Activated CD4-positive, alpha-beta T cell treated with anti-CD3 and anti-CD28 coated beads, Interleukin-2, amount 10 ng/mL, durations not matched to agents 24 days and 14 days (primary cell): Measurements from ENCODE around the gene TTPAL. TPM values are rescaled to one million over a fixed set of nuclear protein-coding genes. Genes with fewer than 3 reads are reported as not detected.

Experiments
- DNase-seq: peaks from one replicate; pipeline ENCODE4 v3.0.0; 2022
- H3K27ac Mint-ChIP-seq: one replicate; pipeline ENCODE4 v1.8.0; 2022; ENCODE audit warnings: mild to moderate bottlenecking, mixed read lengths
- H3K27me3 Mint-ChIP-seq: one replicate; pipeline ENCODE4 v1.8.0; 2022; ENCODE audit warnings: mixed read lengths
- H3K36me3 Mint-ChIP-seq: one replicate; pipeline ENCODE4 v1.8.0; 2022; ENCODE audit warnings: low read depth, mild to moderate bottlenecking, mixed read lengths
- H3K4me1 Mint-ChIP-seq: one replicate; pipeline ENCODE4 v1.8.0; 2021; ENCODE audit warnings: mixed read lengths
- H3K4me3 Mint-ChIP-seq: one replicate; pipeline ENCODE4 v1.8.0; 2022; ENCODE audit warnings: mild to moderate bottlenecking, moderate library complexity, mixed read lengths
- H3K9me3 Mint-ChIP-seq: one replicate; pipeline ENCODE4 v1.8.0; 2021; ENCODE audit warnings: mixed read lengths
- intact Hi-C: fragments of 100-400 bp; cut with micrococcal nuclease; formaldehyde crosslinking; loops from one replicate; pipeline ENCODE4 v1.15.1; 2023
- total RNA-seq: library from RNA; stranded (reverse); gene quantifications from 2 replicates; pipeline ENCODE4 v1.2.3, GENCODE V29; 2022

Gene TTPAL
- total RNA-seq, 1 donor from 2014 or later, result 22.6 TPM

DNA sequence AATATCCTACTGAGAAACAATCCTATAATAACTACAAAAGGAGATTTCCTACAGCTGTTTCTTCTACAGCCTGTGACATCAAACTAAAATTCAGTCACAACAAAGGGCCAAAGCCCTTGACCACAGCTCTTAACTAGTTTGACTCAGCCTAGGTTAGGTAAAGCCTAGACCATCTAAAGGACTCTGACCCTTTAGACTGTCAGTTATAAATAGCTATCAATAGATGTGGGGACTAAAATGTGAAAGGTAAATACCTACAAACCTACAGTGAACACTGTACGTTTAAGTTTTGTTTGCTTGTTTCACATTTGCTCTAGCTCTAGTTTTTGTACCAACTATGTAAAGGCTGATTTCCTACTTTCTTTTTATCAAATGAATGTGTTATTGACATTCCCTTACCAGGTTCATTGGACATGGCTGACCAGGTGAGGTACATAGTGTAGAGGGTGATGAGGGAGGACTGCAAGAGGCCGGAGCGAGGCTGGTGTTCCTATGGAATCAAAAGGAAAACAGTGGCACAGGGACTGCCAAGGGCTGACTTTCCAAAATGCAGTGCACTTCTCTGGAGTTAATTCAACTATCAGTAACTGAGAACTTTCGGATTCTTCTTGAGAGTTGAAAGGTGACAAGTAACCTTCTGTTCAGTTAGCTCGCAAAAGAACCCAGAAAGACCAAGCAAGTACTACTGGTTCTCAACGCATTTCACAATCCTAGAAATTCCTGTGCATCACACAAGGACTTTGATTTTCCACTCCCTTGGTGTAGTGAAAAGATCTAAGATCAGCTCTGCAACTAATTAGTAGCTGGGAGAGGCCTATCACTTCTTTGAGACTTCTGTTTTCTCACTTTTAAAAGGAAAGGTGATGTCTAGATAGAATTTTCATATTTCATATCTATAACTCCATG lies 29.0 kb downstream of the TTPAL start:
- H3K4me3 Mint-ChIP-seq, result no peak overlapping the region
- peaks cover 53% of the 10 kb centered on the region for H3K36me3 Mint-ChIP-seq
- H3K27ac Mint-ChIP-seq, result no peak overlapping the region
- no peaks in the 10 kb centered on the region for H3K9me3 Mint-ChIP-seq
- intact Hi-C loops, result no loop called here
- no peaks in the 10 kb centered on the region for H3K27me3 Mint-ChIP-seq
- no peak for DNase-seq
- no peaks in the 10 kb centered on the region for H3K4me1 Mint-ChIP-seq

DNA sequence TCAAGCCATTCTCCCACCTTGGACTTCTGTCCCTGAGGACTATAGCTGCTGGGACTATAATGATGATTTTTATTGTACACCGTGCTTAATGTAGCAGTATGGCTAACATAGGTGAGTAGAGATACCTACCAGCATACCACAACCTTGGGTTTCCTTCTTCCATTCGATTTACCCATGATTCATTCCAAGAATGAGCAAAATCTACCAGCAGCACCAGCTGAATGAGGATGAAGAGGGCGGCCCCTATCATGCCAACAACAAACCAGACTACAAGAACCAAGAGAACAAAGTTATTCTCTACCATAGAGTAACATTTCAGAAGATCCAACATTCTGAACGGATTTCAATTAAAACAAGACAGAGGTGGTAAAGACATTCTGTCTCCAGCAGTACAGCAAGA lies 34.1 kb downstream of the TTPAL start:
- H3K4me3 Mint-ChIP-seq, result no peak overlapping the region
- no peaks in the 10 kb centered on the region for H3K9me3 Mint-ChIP-seq
- peaks cover 38% of the 10 kb centered on the region for H3K36me3 Mint-ChIP-seq
- intact Hi-C loops, result no loop called here
- DNase-seq, result no peak
- H3K27me3 Mint-ChIP-seq, result no peaks in the 10 kb centered on the region
- H3K4me1 Mint-ChIP-seq, result peaks cover 8% of the 10 kb centered on the region
- no peak overlapping the region for H3K27ac Mint-ChIP-seq

GRCh38 chr20:44513871-44514270 lies 38.2 kb downstream of the TTPAL start:
- H3K4me1 Mint-ChIP-seq, result peaks cover 11% of the 10 kb centered on the region
- H3K36me3 Mint-ChIP-seq, result peaks cover 27% of the 10 kb centered on the region
- H3K27me3 Mint-ChIP-seq, result no peaks in the 10 kb centered on the region
- intact Hi-C loops, result no loop called here
- no peak overlapping the region for H3K4me3 Mint-ChIP-seq
- H3K9me3 Mint-ChIP-seq, result no peaks in the 10 kb centered on the region
- no peak overlapping the region for H3K27ac Mint-ChIP-seq
- DNase-seq, result no peak

GRCh38 chr20:44516491-44516890 lies 40.8 kb downstream of the TTPAL start:
- no peak for DNase-seq
- H3K9me3 Mint-ChIP-seq, result no peaks in the 10 kb centered on the region
- H3K27ac Mint-ChIP-seq, result no peak overlapping the region
- no peak overlapping the region for H3K4me3 Mint-ChIP-seq
- peaks cover 23% of the 10 kb centered on the region for H3K4me1 Mint-ChIP-seq
- H3K27me3 Mint-ChIP-seq, result no peaks in the 10 kb centered on the region
- peaks cover 25% of the 10 kb centered on the region for H3K36me3 Mint-ChIP-seq
- intact Hi-C loops, result no loop called here

- Mint-ChIP-seq H3K27ac (no peak overlapping the region), H3K4me3 (no peak overlapping the region), H3K9me3 (no peaks in the 10 kb centered on the region), H3K36me3 (peaks cover 20% of the 10 kb centered on the region), H3K4me1 (peaks cover 29% of the 10 kb centered on the region), H3K27me3 (no peaks in the 10 kb centered on the region)
- intact Hi-C loops, result no loop called here
- no peak for DNase-seq
Observed at GRCh38 chr20:44517454-44517853, 41.8 kb downstream of the TTPAL start.

- Mint-ChIP-seq H3K27me3 (no peaks in the 10 kb centered on the region), H3K27ac (no peak overlapping the region), H3K4me3 (no peak overlapping the region), H3K9me3 (no peaks in the 10 kb centered on the region), H3K4me1 (peaks cover 34% of the 10 kb centered on the region), H3K36me3 (peaks cover 14% of the 10 kb centered on the region)
- DNase-seq, result no peak
- intact Hi-C loops, result no loop called here
Observed at GRCh38 chr20:44518248-44518647, 42.6 kb downstream of the TTPAL start.

DNA sequence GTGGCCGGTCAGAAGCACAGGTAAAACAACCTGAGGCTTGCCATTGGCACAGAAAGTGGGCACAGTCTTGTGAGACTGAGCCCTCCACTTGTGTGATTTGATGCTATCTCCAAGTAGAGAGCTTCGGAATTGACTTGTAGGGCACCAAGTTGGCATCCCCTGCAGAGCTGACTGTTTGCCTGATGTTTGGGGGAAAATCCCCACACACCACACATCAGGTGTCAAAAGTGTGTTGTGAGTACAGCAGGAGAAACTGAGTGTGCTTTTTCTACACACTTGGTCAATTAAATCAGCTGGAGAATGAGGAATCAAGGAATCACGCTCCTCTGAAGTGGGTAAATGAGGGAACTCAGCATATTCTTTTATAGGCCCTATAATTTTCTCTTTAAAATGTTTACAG lies 45.2 kb downstream of the TTPAL start:
- no peak for DNase-seq
- H3K27me3 Mint-ChIP-seq, result no peaks in the 10 kb centered on the region
- intact Hi-C loops, result loop anchor here (5.0 to 10.0 kb wide), 3 partner anchors 91 to 364 kb away; partner anchors contain the start of genes OSER1 and YWHAB
- peaks cover 29% of the 10 kb centered on the region for H3K4me1 Mint-ChIP-seq
- peak overlapping the region; percentile 86 for H3K4me3 Mint-ChIP-seq
- peaks cover 10% of the 10 kb centered on the region for H3K36me3 Mint-ChIP-seq
- H3K27ac Mint-ChIP-seq, result no peak overlapping the region
- no peaks in the 10 kb centered on the region for H3K9me3 Mint-ChIP-seq

DNA sequence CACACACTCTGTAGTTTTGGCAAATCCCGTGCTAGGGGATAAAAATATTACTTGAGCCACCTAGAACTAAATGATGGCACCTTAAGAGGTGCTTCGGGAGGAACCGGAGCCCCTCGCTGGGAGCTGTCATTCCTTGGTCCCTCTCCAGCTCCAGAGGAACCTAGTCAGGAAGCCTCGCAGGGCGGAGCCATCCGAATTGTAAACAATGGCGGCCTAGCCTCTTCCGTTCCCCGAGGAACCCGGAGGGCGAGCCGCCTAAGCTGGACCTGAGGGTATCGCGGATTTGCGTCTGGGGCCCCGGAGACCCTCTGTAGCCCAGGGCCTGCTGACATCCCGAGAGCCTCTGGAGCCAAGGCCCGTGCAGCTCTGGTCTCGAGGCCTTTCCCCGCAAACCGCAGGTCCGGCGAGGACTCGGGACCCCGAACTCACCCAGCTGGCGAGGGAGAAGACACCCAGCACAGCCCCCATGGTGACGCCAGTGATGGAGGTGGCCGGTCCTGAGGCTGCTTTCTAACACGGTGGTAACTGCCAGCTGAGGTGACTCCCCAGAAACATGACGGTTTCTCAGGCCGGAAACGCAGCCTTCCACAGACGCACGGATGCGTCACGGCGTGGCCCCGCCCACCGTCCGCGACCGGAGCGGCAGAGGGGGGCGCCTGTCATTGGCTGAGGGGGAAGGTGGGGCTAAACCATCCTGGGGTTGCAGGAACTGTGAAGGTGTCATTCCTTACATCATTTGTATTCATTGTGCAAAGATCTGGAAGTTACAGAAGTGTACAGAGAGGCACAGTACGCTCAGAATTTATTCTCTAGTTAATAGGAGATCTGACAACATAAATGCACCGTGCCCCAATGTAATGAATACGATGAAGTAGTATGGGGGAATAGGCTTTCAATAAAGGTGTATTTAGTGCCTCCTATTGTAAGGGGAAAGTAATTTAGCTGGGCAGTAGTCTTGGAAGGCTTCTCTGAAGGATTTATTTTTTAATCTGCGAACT lies 46.1 kb downstream of the TTPAL start, which contains the start of gene SERINC3:
Gene SERINC3, minus strand, starts transcription at position 587 of the 998 bp plus-strand sequence. Its CDS starts 119 bp downstream, at position 468.
- H3K27me3 Mint-ChIP-seq, result no peaks in the 10 kb centered on the region
- H3K9me3 Mint-ChIP-seq, result no peaks in the 10 kb centered on the region
- peaks cover 8% of the 10 kb centered on the region for H3K36me3 Mint-ChIP-seq
- peak within 1 kb of the TSS; percentile 86 for H3K4me3 Mint-ChIP-seq
- peak; percentile 99 for DNase-seq
- H3K27ac Mint-ChIP-seq, result peak within 1 kb of the TSS; percentile 86
- intact Hi-C loops, result loop anchor here (1.0 to 10.0 kb wide), 5 partner anchors 10 to 363 kb away; partner anchors contain the start of genes OSER1 and YWHAB
- H3K4me1 Mint-ChIP-seq, result peaks cover 29% of the 10 kb centered on the region

- Mint-ChIP-seq H3K27ac (no peak overlapping the region), H3K4me1 (peaks cover 28% of the 10 kb centered on the region), H3K27me3 (no peaks in the 10 kb centered on the region), H3K36me3 (peaks cover 8% of the 10 kb centered on the region), H3K4me3 (peak overlapping the region; percentile 86), H3K9me3 (no peaks in the 10 kb centered on the region)
- intact Hi-C loops, result loop anchor here (1.0 to 10.0 kb wide), 5 partner anchors 8 to 362 kb away; partner anchors contain the start of genes OSER1 and YWHAB
- no peak for DNase-seq
Observed at GRCh38 chr20:44522841-44523240, 47.2 kb downstream of the TTPAL start.

DNA sequence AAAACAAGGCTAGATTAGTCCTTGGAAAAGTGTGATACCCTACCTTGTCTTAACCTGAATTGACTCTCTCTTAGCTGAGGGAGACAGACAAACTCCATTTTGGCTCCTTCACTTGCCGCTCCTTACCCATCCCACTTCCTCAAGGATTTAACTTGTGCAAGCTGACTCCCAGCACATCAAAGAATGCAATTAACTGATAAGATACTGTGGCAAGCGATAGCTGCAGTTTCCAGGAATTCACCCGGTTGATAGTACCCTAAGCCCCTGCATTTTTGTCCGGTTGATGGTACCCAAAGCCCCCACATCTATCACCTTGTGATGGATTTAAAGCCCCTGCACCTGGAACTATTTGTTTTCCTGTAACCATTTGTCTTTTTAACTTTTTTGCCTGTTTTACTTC lies 48.1 kb downstream of the TTPAL start:
- Mint-ChIP-seq H3K4me3 (no peak overlapping the region), H3K27ac (no peak overlapping the region), H3K36me3 (peaks cover 8% of the 10 kb centered on the region)

GRCh38 chr20:44526129-44526528 lies 50.5 kb downstream of the TTPAL start:
- intact Hi-C loops, result loop anchor here (10.0 kb wide), 2 partner anchors 311 to 359 kb away; partner anchors contain the start of genes OSER1 and YWHAB
- no peak overlapping the region for H3K4me3 Mint-ChIP-seq
- H3K36me3 Mint-ChIP-seq, result no peaks in the 10 kb centered on the region
- H3K27ac Mint-ChIP-seq, result no peak overlapping the region
- H3K9me3 Mint-ChIP-seq, result no peaks in the 10 kb centered on the region
- no peaks in the 10 kb centered on the region for H3K27me3 Mint-ChIP-seq
- H3K4me1 Mint-ChIP-seq, result peaks cover 13% of the 10 kb centered on the region
- no peak for DNase-seq

More for the DNA sequence above, 48.1 kb downstream of the TTPAL start:
- Mint-ChIP-seq H3K27me3 (no peaks in the 10 kb centered on the region), H3K4me1 (peaks cover 26% of the 10 kb centered on the region), H3K9me3 (no peaks in the 10 kb centered on the region)
- no peak for DNase-seq
- intact Hi-C loops, result loop anchor here (2.0 to 10.0 kb wide), 4 partner anchors 53 to 361 kb away; partner anchors contain the start of genes OSER1 and YWHAB

DNA sequence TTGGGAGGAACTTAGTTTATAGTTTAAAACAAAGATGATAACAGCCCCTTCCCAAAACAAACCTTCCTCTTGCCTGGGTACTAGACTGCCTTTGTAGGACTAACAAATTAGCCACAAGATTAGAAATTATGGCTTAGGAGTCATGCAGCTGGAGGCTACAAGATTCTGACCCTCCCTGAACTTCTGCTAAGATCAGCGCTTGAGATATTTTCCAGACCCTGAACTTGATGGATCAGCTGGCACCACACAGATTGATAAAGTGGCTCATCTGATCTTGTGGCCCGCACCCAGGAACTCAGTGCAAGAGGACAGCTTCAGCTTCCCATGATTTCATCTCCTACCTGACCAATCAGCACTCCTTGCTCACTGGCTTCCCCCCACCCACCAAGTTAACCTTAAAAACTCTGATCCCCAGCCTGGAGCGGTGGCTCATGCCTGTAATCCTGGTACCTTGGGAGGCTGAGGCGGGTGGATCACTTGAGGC lies 52.1 kb downstream of the TTPAL start:
- H3K36me3 Mint-ChIP-seq, result no peaks in the 10 kb centered on the region
- no peak overlapping the region for H3K27ac Mint-ChIP-seq
- intact Hi-C loops, result loop anchor here (10.0 kb wide), 2 partner anchors 313 to 357 kb away; partner anchors contain the start of genes OSER1 and YWHAB
- no peaks in the 10 kb centered on the region for H3K9me3 Mint-ChIP-seq
- H3K4me1 Mint-ChIP-seq, result peaks cover 8% of the 10 kb centered on the region
- no peaks in the 10 kb centered on the region for H3K27me3 Mint-ChIP-seq
- H3K4me3 Mint-ChIP-seq, result no peak overlapping the region
- no peak for DNase-seq

DNA sequence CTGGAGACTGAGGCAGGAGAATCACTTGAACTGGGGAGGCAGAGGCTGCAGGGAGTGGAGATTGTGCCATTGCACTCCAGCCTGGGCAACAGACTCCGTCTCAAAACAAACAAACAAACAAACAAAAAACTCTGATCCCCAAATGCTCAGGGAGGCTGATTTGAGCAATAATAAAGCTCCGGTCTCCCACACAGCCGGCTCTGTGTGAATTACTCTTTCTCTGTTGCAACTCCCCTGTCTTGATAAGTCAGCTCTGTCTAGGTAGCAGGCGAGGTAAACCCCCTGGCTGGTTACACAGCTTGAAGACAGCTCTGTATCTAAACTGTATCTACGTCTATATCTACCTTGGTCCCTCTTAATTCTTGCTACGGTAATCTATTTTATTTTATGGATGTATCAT lies 52.6 kb downstream of the TTPAL start:
- H3K9me3 Mint-ChIP-seq, result no peaks in the 10 kb centered on the region
- H3K4me3 Mint-ChIP-seq, result no peak overlapping the region
- peaks cover 5% of the 10 kb centered on the region for H3K4me1 Mint-ChIP-seq
- no peak for DNase-seq
- no peaks in the 10 kb centered on the region for H3K27me3 Mint-ChIP-seq
- intact Hi-C loops, result loop anchor here (10.0 kb wide), 2 partner anchors 314 to 356 kb away; partner anchors contain the start of genes OSER1 and YWHAB
- no peak overlapping the region for H3K27ac Mint-ChIP-seq
- H3K36me3 Mint-ChIP-seq, result no peaks in the 10 kb centered on the region
